Measurements from ENCODE around the gene LEAP2. TPM values are rescaled to one million over a fixed set of nuclear protein-coding genes. Genes with fewer than 3 reads are reported as not detected.

LEAP2 gene
- total and polyA plus RNA-seq, 2 of the 8 experiments (the other 6 are each of a cell fraction or from before 2014, with no cell fraction given) = 1.8 to 2.9 TPM

DNA sequence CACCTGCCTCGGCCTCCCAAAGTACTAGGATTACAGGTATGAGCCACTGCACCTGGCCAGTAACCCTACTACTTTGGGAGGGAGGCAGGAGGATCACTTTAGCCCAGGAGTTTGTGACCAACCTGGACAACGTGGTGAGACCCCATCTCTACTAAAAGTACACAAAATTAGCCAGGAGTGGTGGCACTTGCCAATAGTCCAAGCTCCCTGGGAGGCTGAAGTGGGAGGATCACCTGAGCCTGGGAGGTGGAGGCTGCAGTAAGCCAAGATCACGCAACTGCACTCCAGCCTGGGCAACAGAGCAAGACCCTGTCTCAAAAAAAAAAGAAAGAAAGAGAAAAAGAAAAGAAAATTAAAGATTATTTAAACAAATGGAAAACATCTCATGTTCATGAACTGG lies 17.5 kb upstream of the LEAP2 start:
- no peak overlapping the region for H3K4me2 ChIP-seq (ENCODE audit: insufficient read depth in 1 of 2, low read depth in 2 of 2, low read length in 2 of 2)
- FAIRE-seq (no peak), DNase-seq (ENCODE audit: low read depth in 1 of 2, low spot score in 2 of 2) (peak in 1 of 2 experiments; percentile 17)
- no peak overlapping the region for H2AFZ ChIP-seq (ENCODE audit: low read length)
- no peak overlapping the region for H2AK5ac ChIP-seq (ENCODE audit: low read depth, low read length)
- no peaks in the 10 kb centered on the region for H3K79me1 ChIP-seq (ENCODE audit: low read depth, low read length)
- no peak overlapping the region for H3K9ac ChIP-seq (replicated peaks in 1 of 4; ENCODE audit: extremely low read depth in 1 of 4, low read depth in 3 of 4, low read length in 3 of 4)
- H4K91ac ChIP-seq (replicated peaks; ENCODE audit: insufficient read length, low read length) = no peak overlapping the region
- ChIA-PET POLR2A (ENCODE audit: partially characterized antibody) (interaction anchor here (1.3 kb wide), 1 partner anchor 33 kb away, joined by 4 read pairs; no protein-coding TSS in a partner anchor), CTCF (ENCODE audit: partially characterized antibody) (interaction anchor here (4.3 to 32.2 kb wide), 2 partner anchors 9 to 26 kb away, joined by 30 to 465 read pairs; partner anchors contain the start of genes GDF9, SHROOM1 and UQCRQ)
- no peak overlapping the region for H4K8ac ChIP-seq (ENCODE audit: extremely low read depth, insufficient read depth, low read length)
- H2BK20ac ChIP-seq (ENCODE audit: low read length) = no peak overlapping the region
- no peaks in the 10 kb centered on the region for H3K9me3 ChIP-seq (ENCODE audit: insufficient read depth in 2 of 2, low read depth in 1 of 2, low read length in 1 of 2)
- no peak overlapping the region for H3K56ac ChIP-seq (replicated peaks; ENCODE audit: insufficient read length, low read depth, low read length)
- H3K36me3 ChIP-seq (ENCODE audit: control insufficient read depth in 2 of 4, insufficient read depth in 4 of 4, low read length in 3 of 4) = no peaks in the 10 kb centered on the region
- H3K23ac ChIP-seq (ENCODE audit: insufficient read length) = no peak overlapping the region
- H3K18ac ChIP-seq (ENCODE audit: extremely low read depth, low read length) = no peak overlapping the region
- H3K4me3 ChIP-seq (ENCODE audit: extremely low read depth in 1 of 4, insufficient read depth in 2 of 4, low read depth in 3 of 4, low read length in 4 of 4) = no peak overlapping the region
- no peak overlapping the region for H2BK5ac ChIP-seq (ENCODE audit: low read depth, low read length)
- H4K5ac ChIP-seq (ENCODE audit: insufficient read length, low read depth, low read length) = no peak overlapping the region
- H3K79me2 ChIP-seq (ENCODE audit: control insufficient read depth in 1 of 2, insufficient read depth in 2 of 2, low read length in 2 of 2) = no peaks in the 10 kb centered on the region
- H3K14ac ChIP-seq (ENCODE audit: insufficient read length) = no peak overlapping the region
- H2BK120ac ChIP-seq (replicated peaks; ENCODE audit: low read depth, low read length) = no peak overlapping the region
- WGBS, 2 experiments (ENCODE audit: extremely low coverage in 1 of 2, insufficient coverage in 1 of 2, insufficient read length in 1 of 2, insufficient replicate concordance in 2 of 2, low coverage in 1 of 2, low lambda C conversion rate in 2 of 2, missing lambda C conversion rate in 1 of 2) = 97% methylated on average over 3 of the region's 3 CpGs; no CpG with 5 or more reads in 1 of the 2 experiments
- TF ChIP-seq JUND (IDR thresholded peaks at IDR 0.05; ENCODE audit: low read length) (no peak), CBX8 (IDR thresholded peaks at IDR 0.05; ENCODE audit: borderline replicate concordance, low read depth, low read length) (no peak), SIRT6 (IDR thresholded peaks at IDR 0.05; ENCODE audit: low read length) (no peak), GTF2F1 (IDR thresholded peaks at IDR 0.05; ENCODE audit: borderline replicate concordance, low read depth, low read length) (no peak), SAP30 (IDR thresholded peaks at IDR 0.05; ENCODE audit: insufficient read depth, insufficient replicate concordance, low read length) (no peak), BACH1 (IDR thresholded peaks at IDR 0.05; ENCODE audit: low read length) (no peak), SP4 (IDR thresholded peaks at IDR 0.05; ENCODE audit: low read length) (no peak), RNF2 (IDR thresholded peaks at IDR 0.05; ENCODE audit: borderline replicate concordance, low read depth, low read length, missing control alignments, poor library complexity, severe bottlenecking) (no peak), CBX5 (IDR thresholded peaks at IDR 0.05; ENCODE audit: low read depth, low read length) (no peak)
- no peaks in the 10 kb centered on the region for H4K20me1 ChIP-seq (replicated peaks in 1 of 2; ENCODE audit: control insufficient read depth in 1 of 2, insufficient read depth in 2 of 2, low read length in 2 of 2)
- H3K27ac ChIP-seq (ENCODE audit: low read depth, low read length) = no peak overlapping the region
- H3K23me2 ChIP-seq (ENCODE audit: low read depth, low read length) = no peaks in the 10 kb centered on the region
- H2BK15ac ChIP-seq (ENCODE audit: low read length) = no peak overlapping the region
- no peaks in the 10 kb centered on the region for H3K27me3 ChIP-seq (replicated peaks in 1 of 4; ENCODE audit: control insufficient read depth in 3 of 4, extremely low read depth in 1 of 4, insufficient read depth in 3 of 4, low read length in 3 of 4)
- H2BK12ac ChIP-seq (ENCODE audit: low read depth, low read length) = no peak overlapping the region
- peaks cover 0 to 1% (median 0%) of the 10 kb centered on the region in 4 experiments; a peak in 1 of 7 replicates for H3K4me1 ChIP-seq (replicated peaks in 1 of 4; ENCODE audit: control insufficient read depth in 3 of 4, insufficient read depth in 4 of 4, low read length in 3 of 4)
- no peak overlapping the region for H3K4ac ChIP-seq (replicated peaks; ENCODE audit: insufficient read length, low read depth, low read length)

Measured in H1 (cell line).